Retina (tissue), 1 donor: ENCODE measurements around the gene PTPRG.

Experiments used
- DNase-seq: peaks from one replicate; pipeline ENCODE4 v3.0.0-alpha.2; 2016

Gene PTPRG

DNA sequence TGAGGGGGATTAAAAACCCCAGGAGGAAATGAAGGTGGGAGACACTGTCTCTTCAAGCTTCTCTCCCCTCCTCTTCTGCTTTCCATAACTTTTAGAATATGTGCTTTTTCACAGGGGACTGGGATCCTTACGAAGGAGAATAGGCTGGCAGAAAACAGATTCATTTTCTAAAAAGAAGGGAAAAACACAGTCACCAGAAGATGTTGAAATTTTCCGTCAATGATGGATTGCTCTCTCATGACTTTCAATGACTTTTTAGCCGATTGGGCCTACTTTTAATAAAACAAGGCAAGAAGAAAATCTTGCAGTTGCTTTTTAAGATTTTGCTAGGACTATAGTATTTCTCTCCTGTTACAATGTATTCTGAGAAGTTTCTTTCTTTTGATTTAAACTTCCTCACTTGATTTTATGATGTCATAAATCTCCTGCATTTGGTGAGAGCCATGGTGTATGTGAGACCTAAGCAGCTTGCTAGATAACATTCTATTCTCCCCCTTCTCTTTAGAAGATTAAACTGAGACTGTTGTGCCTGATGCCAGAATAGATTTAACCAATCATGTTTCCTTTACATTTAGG, 570.7 kb downstream of the PTPRG start:
- no peak for DNase-seq

GRCh38 chr3:62133015-62133414, 571.6 kb downstream of the PTPRG start:
- DNase-seq: no peak

DNA sequence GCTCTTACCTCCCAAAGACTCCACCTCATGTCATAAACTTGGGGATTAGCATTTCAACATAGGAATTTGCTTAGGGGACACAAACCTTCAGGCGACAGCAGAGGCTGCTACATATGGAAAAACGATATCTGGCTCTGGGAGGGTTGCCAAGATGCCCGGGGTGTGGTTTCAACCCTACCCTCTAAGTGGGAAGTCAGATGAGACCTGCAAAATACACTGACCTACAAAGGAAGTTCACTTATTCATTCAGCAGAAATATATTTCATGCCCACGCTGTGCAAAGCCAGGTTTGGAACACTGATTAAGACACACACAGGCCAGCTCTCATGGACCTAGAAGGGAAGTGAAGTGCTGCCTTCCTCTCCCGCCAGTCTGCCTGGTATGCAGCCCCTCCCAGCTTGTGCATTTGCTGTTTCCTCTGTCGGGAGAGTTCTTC, 572.7 kb downstream of the PTPRG start:
- DNase-seq: no peak

DNA sequence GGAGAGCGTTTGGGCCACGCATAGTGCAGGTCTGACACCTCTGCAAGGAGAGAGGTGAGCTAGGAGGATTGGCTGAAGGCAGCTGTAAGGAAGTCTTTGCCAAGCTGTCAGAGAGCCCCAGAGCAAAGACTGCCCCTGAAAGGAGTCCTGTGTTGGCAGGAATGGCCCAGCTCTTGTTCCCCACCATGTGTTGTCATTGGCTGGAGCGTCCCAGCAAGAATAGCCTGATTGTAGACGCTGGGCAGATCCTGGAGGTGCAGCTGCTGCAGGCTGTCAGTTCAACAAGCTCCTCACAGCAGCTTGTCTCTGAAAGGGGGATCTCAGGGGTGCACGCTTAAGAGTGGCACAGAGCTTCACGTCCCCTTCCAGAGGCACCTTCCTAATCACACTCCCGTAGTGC, 574.4 kb downstream of the PTPRG start:
- no peak for DNase-seq

GRCh38 chr3:62139957-62140356, 578.6 kb downstream of the PTPRG start:
- DNase-seq: no peak

GRCh38 chr3:62142331-62143085, 581.1 kb downstream of the PTPRG start:
- no peak for DNase-seq

DNA sequence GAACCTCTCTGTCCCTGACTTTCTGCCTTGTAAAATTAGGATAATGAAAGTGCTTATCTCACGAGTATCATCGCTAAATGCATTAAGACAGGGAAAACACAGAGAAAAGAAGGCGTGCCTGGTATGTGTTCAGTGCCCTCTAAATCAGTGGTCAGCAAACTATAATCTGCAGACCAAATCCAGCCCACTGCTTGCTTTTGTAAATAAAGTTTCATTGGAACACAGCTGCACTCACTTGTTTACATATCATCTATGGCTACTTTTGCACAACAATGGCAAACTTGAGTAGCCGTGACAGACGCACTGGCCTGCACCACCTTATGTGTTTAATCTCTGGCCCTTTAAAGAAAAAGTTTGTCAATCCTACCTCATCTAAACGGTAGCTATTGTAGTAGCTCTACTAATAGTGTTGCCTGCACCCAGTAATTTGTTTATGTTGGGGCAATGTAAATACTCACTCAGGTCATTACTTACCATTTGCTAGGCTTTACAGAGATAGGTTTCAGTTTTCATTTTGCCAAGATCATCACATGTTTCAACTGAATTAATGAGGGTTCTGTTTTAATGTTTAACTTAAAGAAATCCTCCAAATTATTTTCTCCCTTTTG, 582.6 kb downstream of the PTPRG start:
- DNase-seq: no peak

DNA sequence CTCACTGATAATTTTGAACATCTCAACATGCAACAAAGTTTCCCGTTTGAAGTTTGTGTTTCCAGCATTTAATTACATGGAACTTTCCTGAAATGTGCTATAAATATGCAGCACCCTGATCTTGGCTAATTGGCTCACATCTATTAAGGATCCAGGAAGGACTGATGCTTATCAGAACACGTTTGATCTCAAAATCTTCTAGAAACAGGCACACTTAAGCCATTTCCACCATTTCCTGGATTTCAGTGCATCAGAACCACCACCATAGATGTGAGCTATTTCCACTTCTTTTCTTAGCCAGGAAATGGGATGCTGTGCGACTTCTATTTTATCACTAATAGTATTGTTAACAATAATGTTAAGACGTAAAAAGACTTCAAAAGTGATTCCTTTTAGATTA, 583.1 kb downstream of the PTPRG start:
- no peak for DNase-seq

GRCh38 chr3:62145086-62145757, 583.9 kb downstream of the PTPRG start:
- no peak for DNase-seq

DNA sequence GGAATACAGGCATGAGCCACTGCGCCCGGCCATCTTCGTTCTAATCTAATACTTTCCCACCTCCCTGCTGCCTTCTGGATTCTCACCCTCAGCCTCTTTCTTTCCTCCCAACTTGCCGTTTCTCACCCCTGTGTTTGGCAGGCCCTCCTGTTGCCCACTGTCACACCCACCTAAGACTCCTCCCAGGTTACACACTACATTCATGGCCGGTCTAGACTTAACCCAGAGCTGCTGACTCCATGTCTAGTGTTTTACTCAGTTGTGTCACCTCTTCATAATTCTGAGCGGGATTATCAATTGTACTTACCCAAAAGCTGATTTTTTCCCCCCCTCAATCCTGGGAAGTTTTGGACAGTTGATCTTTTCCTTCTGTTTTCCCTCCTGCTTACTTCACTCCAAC, 588.2 kb downstream of the PTPRG start:
- no peak for DNase-seq

- no peak for DNase-seq
Measured at GRCh38 chr3:62149962-62150361, 588.6 kb downstream of the PTPRG start.

DNA sequence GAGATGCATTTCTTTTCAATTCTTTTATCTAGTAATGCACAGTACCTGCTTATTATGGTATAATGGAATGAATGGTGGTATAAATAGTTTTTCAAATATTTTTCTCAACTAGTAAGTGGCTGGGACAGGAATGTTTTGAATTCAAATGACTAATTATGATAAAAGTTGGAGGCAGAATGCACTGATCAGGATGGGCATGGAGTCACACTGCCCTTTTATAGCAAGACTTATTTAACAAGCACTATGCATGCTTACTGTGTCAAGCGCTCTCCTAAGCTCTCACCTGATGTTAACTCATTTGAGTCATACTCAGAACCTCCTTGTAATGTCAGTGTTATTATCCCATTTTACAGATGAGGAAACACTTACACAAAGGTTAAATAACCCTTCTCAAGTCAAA, 590.2 kb downstream of the PTPRG start:
- DNase-seq: no peak

DNA sequence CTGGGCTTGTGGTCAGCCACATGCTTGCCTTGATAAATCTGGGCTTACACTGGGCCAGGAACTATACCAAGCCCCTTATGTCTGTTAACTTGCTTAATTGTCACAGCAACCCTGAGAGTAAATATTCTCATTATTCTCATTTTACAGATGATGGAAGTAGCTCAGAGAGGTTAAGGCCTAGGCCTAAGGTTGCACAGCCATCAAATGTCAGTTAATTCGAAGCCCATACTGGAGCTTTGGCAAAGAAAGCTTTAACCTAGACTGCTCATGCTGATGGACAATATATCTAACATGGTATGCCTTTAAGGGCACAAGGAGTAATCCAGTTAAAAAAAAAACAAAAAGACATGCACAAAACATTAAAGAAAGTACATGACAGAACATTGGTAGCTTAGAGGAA, 591.9 kb downstream of the PTPRG start:
- no peak for DNase-seq

DNA sequence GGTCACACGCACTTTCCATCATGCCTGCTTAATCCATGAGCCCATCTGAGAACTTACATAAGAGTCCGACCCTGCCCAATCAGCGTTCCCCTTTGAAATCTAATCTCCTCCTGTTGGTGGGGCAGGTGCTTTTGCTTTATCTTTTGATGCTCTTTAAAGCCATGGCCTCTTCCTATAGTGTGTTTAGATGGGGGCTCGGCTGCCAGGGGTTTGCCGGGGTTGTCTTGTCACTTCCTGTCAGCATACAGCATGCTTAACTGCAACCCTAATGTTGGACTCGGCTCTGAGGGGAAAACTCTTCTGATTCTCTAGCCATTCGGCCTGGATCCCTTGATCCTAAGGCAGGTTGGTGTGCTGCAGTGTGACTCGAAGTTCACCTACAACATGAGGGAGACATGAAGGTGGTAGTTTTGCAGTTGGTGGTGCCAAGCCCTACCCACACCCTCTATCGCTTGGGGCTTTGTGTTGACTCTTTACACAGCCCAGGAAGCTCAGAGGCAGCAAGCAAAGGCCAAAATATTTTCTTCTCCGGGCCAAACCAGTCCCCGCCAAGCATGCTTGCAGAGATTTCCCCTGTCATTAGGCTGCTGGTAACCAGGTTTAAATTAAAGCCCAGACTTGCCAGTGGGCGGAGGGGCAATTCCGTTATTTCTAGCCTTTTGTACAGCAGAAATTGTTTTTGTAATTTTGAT, 593.2 kb downstream of the PTPRG start:
- no peak for DNase-seq

DNA sequence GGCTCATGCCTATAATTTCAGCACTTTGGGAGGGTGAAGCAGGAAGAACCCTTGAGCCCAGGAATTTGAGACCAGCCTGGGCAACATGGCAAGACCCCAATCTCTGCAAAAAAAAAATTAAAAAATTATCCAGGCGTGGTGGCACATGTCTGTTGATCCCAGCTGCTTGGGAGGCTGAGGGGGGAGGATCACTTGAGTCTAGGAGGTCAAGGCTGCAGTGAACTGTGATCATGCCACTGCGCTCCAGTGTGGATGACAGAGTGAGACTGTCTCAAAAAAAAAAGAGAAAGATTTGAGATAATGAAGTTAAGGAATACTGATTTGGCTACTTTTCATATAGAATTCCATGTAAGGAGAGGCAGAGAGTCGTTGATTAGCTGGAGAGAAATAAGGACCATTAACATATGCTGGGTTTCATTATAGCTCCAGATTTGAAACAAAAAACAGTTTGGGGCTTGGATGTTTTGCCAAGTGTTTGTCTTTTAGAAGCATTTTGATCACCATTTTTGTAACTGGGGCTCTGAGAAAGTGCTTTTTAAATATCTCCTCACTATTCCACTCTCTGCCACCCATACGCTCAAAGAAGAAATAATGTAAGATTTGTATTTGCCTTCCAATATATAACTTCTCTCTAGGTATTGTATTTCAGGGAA, 597.8 kb downstream of the PTPRG start:
- DNase-seq: no peak

DNA sequence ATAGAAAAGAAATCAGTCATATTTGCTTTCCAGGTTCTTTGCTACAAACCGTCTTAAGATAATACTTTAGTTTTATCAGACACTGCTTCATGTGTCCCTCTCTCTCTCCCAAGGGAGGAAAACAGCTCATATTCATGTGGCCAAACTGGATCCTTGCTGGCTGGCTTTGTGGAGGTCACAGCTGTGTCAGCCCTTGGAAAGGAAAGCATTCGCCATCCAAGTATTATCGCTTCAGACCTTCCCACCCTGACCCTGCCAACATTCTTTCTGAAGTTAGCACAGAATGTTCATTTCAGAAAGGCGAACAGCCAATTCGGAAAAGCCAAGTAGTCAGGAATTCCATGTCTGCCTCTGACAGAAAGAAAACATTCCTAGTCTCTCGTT, 598.3 kb downstream of the PTPRG start:
- no peak for DNase-seq

- no peak for DNase-seq
Measured at GRCh38 chr3:62161371-62161770, 600.0 kb downstream of the PTPRG start.

GRCh38 chr3:62164196-62164595, 602.8 kb downstream of the PTPRG start:
- no peak for DNase-seq

- DNase-seq: no peak
Measured at GRCh38 chr3:62164746-62165145, 603.4 kb downstream of the PTPRG start.

DNA sequence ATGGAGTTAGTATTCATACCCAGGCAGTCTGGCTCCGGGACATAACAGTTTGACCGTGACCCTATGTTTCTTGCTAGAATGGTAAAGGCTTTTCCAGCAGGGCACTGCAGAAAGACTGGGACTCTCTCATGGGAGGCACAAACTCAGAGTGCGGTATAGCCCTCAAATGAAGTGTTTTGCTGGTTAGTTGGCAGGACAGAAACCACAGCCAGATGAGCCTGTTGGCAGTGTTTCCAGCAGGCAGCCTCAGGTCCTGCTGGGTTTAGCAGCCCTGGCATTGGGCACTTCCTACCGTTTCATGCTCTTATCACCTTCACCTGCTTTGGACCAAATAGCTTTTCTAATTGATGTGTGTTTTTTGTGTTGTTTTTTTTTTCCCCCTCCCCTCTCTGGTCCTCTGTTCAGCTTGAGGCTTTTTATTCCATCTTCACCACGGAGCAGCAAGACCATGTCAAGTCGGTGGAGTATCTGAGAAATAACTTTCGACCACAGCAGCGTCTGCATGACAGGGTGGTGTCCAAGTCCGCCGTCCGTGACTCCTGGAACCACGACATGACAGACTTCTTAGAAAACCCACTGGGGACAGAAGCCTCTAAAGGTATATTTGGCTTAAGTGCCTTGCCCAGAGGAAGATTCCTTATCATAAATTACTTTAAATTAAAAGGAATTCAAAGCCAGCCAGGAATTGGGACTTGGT, 606.3 kb downstream of the PTPRG start:
- DNase-seq: no peak

DNA sequence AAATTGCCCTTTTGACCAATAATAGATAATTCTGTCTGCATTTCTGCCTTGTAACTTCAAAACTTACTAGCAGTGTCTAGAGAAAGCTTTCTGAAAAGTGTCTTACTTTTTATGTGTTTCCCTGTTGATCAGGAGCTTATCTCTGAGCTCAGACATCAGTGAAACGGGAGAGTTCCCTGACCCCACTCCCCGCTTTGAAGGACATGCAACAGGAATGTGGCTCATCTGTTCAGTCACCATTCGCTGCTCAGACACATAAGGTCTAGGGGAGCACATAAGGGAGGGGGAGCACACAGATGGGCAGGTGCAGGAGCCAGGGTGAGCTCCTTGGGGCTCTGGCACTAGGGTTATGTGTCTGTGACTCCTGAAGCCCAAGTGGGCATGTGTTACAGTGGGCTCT, 607.0 kb downstream of the PTPRG start:
- no peak for DNase-seq
